Heart left ventricle (tissue), 16 donors: ENCODE results near the gene ZDHHC24. TPM values are rescaled to one million over a fixed set of nuclear protein-coding genes. Genes with fewer than 3 reads are reported as not detected.
"Not testable (repeated sequence)": the region's sequence is repeated elsewhere in the genome, so short reads cannot be mapped to it uniquely, and the experiment has no call there.

Experiments
- ATAC-seq, 4 donors: fragments of 200-7000 bp; cut with Tn5 transposase; one replicate each; pipeline ENCODE4 v1.9.1; 2020 to 2022; ENCODE audit warnings: moderate library complexity in 4 of 4, mild to moderate bottlenecking in 3 of 4, moderate number of reproducible peaks in 1 of 4
- DNase-seq, 5 donors: peaks; one replicate each; pipeline ENCODE4 v3.0.0-alpha.2; 2020
- H3K27ac ChIP-seq, 12 donors: fragments of 200-600 bp; sonication (generic) in 4 of 12; one replicate each; pipeline versions ENCODE4 v1.5.0 to v1.8.0; 2016 to 2022; ENCODE audit warnings: mild to moderate bottlenecking in 2 of 12
- H3K27me3 ChIP-seq, 9 donors: fragments of 200-600 bp; sonication (generic) in 2 of 9; one replicate each; pipeline versions ENCODE4 v1.5.1 to v1.8.0; 2016 to 2022; ENCODE audit warnings: mild to moderate bottlenecking in 3 of 9
- H3K36me3 ChIP-seq, 9 donors: fragments of 200-600 bp; sonication (generic) in 2 of 9; one replicate each; pipeline versions ENCODE4 v1.5.0 to v1.8.0; 2018 to 2022; ENCODE audit warnings: mild to moderate bottlenecking in 2 of 9
- H3K4me1 ChIP-seq, 12 donors: fragments of 200-600 bp; sonication (generic) in 4 of 12; one replicate each; pipeline versions ENCODE4 v1.5.0 to v1.8.0; 2016 to 2022; ENCODE audit warnings: mild to moderate bottlenecking in 3 of 12
- H3K4me3 ChIP-seq, 12 donors: fragments of 200-600 bp; sonication (generic) in 4 of 12; one replicate each; pipeline versions ENCODE4 v1.5.0 to v1.8.0; 2017 to 2022; ENCODE audit warnings: mild to moderate bottlenecking in 9 of 12, moderate library complexity in 4 of 12
- H3K9me3 ChIP-seq, 12 donors: fragments of 200-600 bp; sonication (generic) in 4 of 12; one replicate each; pipeline versions ENCODE4 v1.5.0 to v1.8.0; 2016 to 2022; ENCODE audit warnings: mild to moderate bottlenecking in 1 of 12
- CTCF ChIP-seq, 12 donors: fragments of 200-600 bp; sonication (generic) in 4 of 12; IDR thresholded peaks; one replicate each; pipeline versions ENCODE4 v1.5.0 to v1.8.0; 2018 to 2022; ENCODE audit warnings: antibody characterized with exemption in 12 of 12, mild to moderate bottlenecking in 5 of 12
- POLR2A ChIP-seq, 2 donors: fragments of 450-650 bp; IDR thresholded peaks; one replicate each; pipeline ENCODE4 v1.6.1; 2017; ENCODE audit warnings: antibody characterized with exemption in 2 of 2, mild to moderate bottlenecking in 2 of 2, moderate library complexity in 2 of 2
- WGBS, 4 donors: extraction: QIAGEN DNeasy Blood & Tissue Kit in 2 of 4; methylation state at CpG; one replicate each; pipeline versions ENCODE4 v1.1.5 to v1.1.7; 2013 to 2018; 5-methylcytosine and 5-hydroxymethylcytosine counted together
- intact Hi-C, 10 donors: fragments of 100-400 bp; cut with DNase I; formaldehyde crosslinking; loops; one replicate each; pipeline versions ENCODE4 v1.11.1 to v1.14.2; 2022
- polyA plus RNA-seq, 2 donors: library from polyadenylated mRNA; stranded (reverse); fragments of 200-250 nt; gene quantifications; one replicate each; pipeline ENCODE4 v1.2.3, GENCODE V29; 2013
- total RNA-seq, 9 donors: library from RNA; depleted of rRNA in 2 of 9; stranded (reverse); fragments of >200 nt in 2 of 9; fragmentation: NEBNext Ultra II Directional in 3 of 9; extraction: Animal tissue kit (Norgen Biotek cat#: 25700) in 3 of 9; gene quantifications; one replicate each; pipeline versions ENCODE4 v1.1.0 to v1.2.4, GENCODE V29; 2016 to 2023
- donor health status: ischemic (EF 13 %, LVEDD 7.1; RV severe dilation, severe dysfunction).
- donor health status: healthy with polysubstance abuse.
- donor health status: DM: no; HTN: yes; CAD: no.
- donor health status: DM: no; HTN: no; CAD: no.
- donor health status: ischemic (EF 25% LVEDD 6.9; RV normal size, moderate dysfunction).
- donor health status: ischemic (EF 25% LVEDD 5.7; RV mildly dilated, moderate dysfunction).
- donor health status: healthy.
- donor health status: DM: yes; HTN: yes; CAD: no.
- donor health status: ischemic (EF 35%, LVEDD 5.7; RV mildly dilated, moderate dysfunction).
- donor health status: nonischemic (EF 11% LVEDD 7.7; RV severe dilation, severe dysfunction).
- donor health status: DM: yes; HTN: yes; CAD: no.
- donor health status: PGD.
- donor health status: ischemic (EF 29% LVEDD 5.4; RV normal size, mild dysfunction).
- donor health status: nonischemic (EF 23%, LVEDD 6.1; RV moderate dilation, normal function).

Gene ZDHHC24
- total and polyA plus RNA-seq, 11 donors = 5.1 to 13.2 (median 6.7) TPM

- 37 to 56% (median 47%) methylated on average over 3 to 5 of the region's 5 CpGs for WGBS, 4 donors
- TF ChIP-seq POLR2A (IDR thresholded peaks at IDR 0.05) = no peak
- no peak for TF ChIP-seq CTCF (IDR thresholded peaks at IDR 0.05)
- H3K36me3 ChIP-seq = peaks cover 0 to 6% (median 0%) of the 10 kb centered on the region in 9 donors
- ATAC-seq (no peak), DNase-seq (no peak)
- H3K27ac ChIP-seq = peak overlapping the region in 1 of 12 donors; percentile 85
- no peaks in the 10 kb centered on the region for H3K27me3 ChIP-seq
- intact Hi-C loops = no loop called here
- peaks cover 2 to 37% (median 22%) of the 10 kb centered on the region in 12 donors for H3K4me1 ChIP-seq
- no peaks in the 10 kb centered on the region for H3K9me3 ChIP-seq
- H3K4me3 ChIP-seq = no peak overlapping the region
These were observed 1.8 kb upstream of the ZDHHC24 start for GRCh38 chr11:66547662-66548009.

- H3K27me3 ChIP-seq = no peaks in the 10 kb centered on the region
- 29 to 44% (median 31%) methylated on average over 14 to 18 of the region's 18 CpGs for WGBS, 4 donors
- intact Hi-C loops = no loop called here
These were observed 1.3 kb upstream of the ZDHHC24 start for GRCh38 chr11:66546966-66547661.

GRCh38 chr11:66546368-66546965 is 619 bp upstream of the ZDHHC24 start, which contains the start of gene ACTN3:
TSS of gene ACTN3 (plus strand) at chr11:66546903. CDS start at chr11:66546938, 35 bp downstream.
- 3 to 5% (median 3%) methylated on average over 29 to 37 of the region's 37 CpGs for WGBS, 4 donors
- TF ChIP-seq POLR2A (IDR thresholded peaks at IDR 0.05) (no peak), CTCF (IDR thresholded peaks at IDR 0.05) (no peak)
- DNase-seq (peak in 3 of 5 donors; percentile 40 to 56 (median 46)), ATAC-seq (peak in 1 of 4 donors; percentile 28)
- H3K36me3 ChIP-seq = peaks cover 0 to 15% (median 10%) of the 10 kb centered on the region in 9 donors
- H3K27me3 ChIP-seq = no peaks in the 10 kb centered on the region
- no peaks in the 10 kb centered on the region for H3K9me3 ChIP-seq
- peak within 1 kb of the TSS in 9 of 12 donors; percentile 61 to 85 (median 71) for H3K27ac ChIP-seq
- intact Hi-C loops = no loop called here
- peaks cover 2 to 40% (median 22%) of the 10 kb centered on the region in 12 donors for H3K4me1 ChIP-seq
- peak within 1 kb of the TSS; percentile 67 to 98 (median 83) for H3K4me3 ChIP-seq

More at GRCh38 chr11:66546966-66547661, 1.3 kb upstream of the ZDHHC24 start:
- Histone ChIP-seq H3K9me3 (no peaks in the 10 kb centered on the region), H3K4me3 (peak overlapping the region in 8 of 12 donors; percentile 67 to 98 (median 84)), H3K4me1 (peaks cover 2 to 40% (median 22%) of the 10 kb centered on the region in 12 donors), H3K27ac (peak overlapping the region in 1 of 12 donors; percentile 85), H3K36me3 (peaks cover 0 to 11% (median 3%) of the 10 kb centered on the region in 9 donors)
- no peak for DNase-seq
- TF ChIP-seq POLR2A (IDR thresholded peaks at IDR 0.05) (no peak), CTCF (IDR thresholded peaks at IDR 0.05) (no peak)
- ATAC-seq = no peak

- H3K4me3 ChIP-seq = peak overlapping the region in 11 of 12 donors; percentile 67 to 98 (median 84)
- H3K36me3 ChIP-seq = peaks cover 0 to 27% (median 16%) of the 10 kb centered on the region in 9 donors
- H3K9me3 ChIP-seq, intact Hi-C loops, H3K27me3 ChIP-seq, ATAC-seq, DNase-seq: not testable (repeated sequence)
- WGBS, 4 donors = 82 to 86% (median 84%) methylated on average over 14 of the region's 14 CpGs
- H3K4me1 ChIP-seq = peaks cover 2 to 40% (median 22%) of the 10 kb centered on the region in 12 donors
- peak overlapping the region in 1 of 12 donors; percentile 82 for H3K27ac ChIP-seq
These were observed 896 bp downstream of the ZDHHC24 start for GRCh38 chr11:66544952-66545351.
